MCF 10A (cell line): Measurements from ENCODE around the gene RELN. TPM values are rescaled to one million over a fixed set of nuclear protein-coding genes. Genes with fewer than 3 reads are reported as not detected.

Experiments used
- BruUV-seq: library from RNA; stranded (reverse); fragments of 400-500 nt; replicated peaks from 2 replicates; lab custom pipeline; 2021; lab: Mats Ljungman, UMichigan
- CTCF ChIA-PET: fragments of 300-600 bp; sonication (Branson Sonifier 250); formaldehyde crosslinking; extraction: SDS; loops from one replicate; lab custom pipeline; 2021; ENCODE audit warnings: antibody characterized with exemption, inconsistent platforms; lab: Yijun Ruan, JAX
- POLR2A ChIA-PET: fragments of 300-600, 350-650 bp; sonication (Branson Sonifier 250); formaldehyde crosslinking; extraction: SDS; loops from one replicate; lab custom pipeline; 2020; ENCODE audit warnings: antibody characterized with exemption, inconsistent platforms; lab: Yijun Ruan, JAX
- DNase-seq: peaks from one replicate; pipeline ENCODE4 v3.0.0-alpha.2; 2018; ENCODE audit not compliant: unreplicated experiment
- H3K27ac Mint-ChIP-seq: one replicate; pipeline ENCODE4 v1.8.0; 2022; ENCODE audit warnings: mild to moderate bottlenecking, low read depth, mixed read lengths; ENCODE audit not compliant: unreplicated experiment
- H3K27me3 Mint-ChIP-seq: one replicate; pipeline ENCODE4 v1.8.0; 2022; ENCODE audit warnings: mixed read lengths; ENCODE audit not compliant: insufficient read depth, unreplicated experiment
- H3K36me3 Mint-ChIP-seq: one replicate; pipeline ENCODE4 v1.8.0; 2022; ENCODE audit warnings: mild to moderate bottlenecking, moderate library complexity, mixed read lengths; ENCODE audit not compliant: insufficient read depth, unreplicated experiment
- H3K4me1 Mint-ChIP-seq: one replicate; pipeline ENCODE4 v1.8.0; 2022; ENCODE audit warnings: mixed read lengths; ENCODE audit not compliant: insufficient read depth, unreplicated experiment
- H3K4me3 Mint-ChIP-seq: one replicate; pipeline ENCODE4 v1.8.0; 2022; ENCODE audit warnings: mild to moderate bottlenecking, moderate library complexity, mixed read lengths; ENCODE audit not compliant: unreplicated experiment
- H3K9me3 Mint-ChIP-seq: one replicate; pipeline ENCODE4 v1.8.0; 2022; ENCODE audit warnings: mixed read lengths; ENCODE audit not compliant: unreplicated experiment
- intact Hi-C: fragments of 100-400 bp; cut with micrococcal nuclease; formaldehyde crosslinking; loops from 2 replicates; pipeline ENCODE4 v1.14.1; 2022
- total RNA-seq: library from RNA; stranded (reverse); gene quantifications from 2 replicates; pipeline ENCODE4 v1.2.3, GENCODE V29; 2022
- TF ChIP-seq, protein P1 (sequence below): fragments of 200-600 bp; IDR thresholded peaks from one replicate; pipeline ENCODE4 v1.8.0; 2022; ENCODE audit warnings: antibody characterized with exemption, mild to moderate bottlenecking; ENCODE audit not compliant: unreplicated experiment

Gene RELN
- total RNA-seq, 1 experiment from 2014 or later: not detected

DNA sequence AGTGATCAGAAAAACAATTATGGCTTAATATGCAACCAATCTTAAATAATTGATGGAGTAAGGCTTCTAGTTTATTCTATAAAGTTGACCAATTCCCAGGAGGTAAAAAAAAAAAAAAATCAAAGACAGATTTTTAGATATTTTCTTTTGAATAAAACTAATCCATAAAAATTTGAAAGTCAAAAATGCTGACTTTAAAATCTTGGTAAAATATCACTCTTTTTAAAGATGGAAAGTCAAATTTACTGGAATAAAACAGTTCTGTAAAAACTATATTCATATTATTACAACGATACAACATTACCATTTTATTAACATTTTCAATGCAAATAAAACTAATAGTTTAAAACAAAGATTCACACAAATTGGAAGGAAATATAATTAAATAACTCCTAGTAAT, 5.4 kb downstream of the RELN start:
- H3K4me3 Mint-ChIP-seq: no peak overlapping the region
- ChIA-PET CTCF (no interaction called here), POLR2A (no interaction called here)
- TF ChIP-seq, protein P1, sequence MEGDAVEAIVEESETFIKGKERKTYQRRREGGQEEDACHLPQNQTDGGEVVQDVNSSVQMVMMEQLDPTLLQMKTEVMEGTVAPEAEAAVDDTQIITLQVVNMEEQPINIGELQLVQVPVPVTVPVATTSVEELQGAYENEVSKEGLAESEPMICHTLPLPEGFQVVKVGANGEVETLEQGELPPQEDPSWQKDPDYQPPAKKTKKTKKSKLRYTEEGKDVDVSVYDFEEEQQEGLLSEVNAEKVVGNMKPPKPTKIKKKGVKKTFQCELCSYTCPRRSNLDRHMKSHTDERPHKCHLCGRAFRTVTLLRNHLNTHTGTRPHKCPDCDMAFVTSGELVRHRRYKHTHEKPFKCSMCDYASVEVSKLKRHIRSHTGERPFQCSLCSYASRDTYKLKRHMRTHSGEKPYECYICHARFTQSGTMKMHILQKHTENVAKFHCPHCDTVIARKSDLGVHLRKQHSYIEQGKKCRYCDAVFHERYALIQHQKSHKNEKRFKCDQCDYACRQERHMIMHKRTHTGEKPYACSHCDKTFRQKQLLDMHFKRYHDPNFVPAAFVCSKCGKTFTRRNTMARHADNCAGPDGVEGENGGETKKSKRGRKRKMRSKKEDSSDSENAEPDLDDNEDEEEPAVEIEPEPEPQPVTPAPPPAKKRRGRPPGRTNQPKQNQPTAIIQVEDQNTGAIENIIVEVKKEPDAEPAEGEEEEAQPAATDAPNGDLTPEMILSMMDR: no peak
- H3K9me3 Mint-ChIP-seq: no peaks in the 10 kb centered on the region
- no peaks in the 10 kb centered on the region for H3K4me1 Mint-ChIP-seq
- peaks cover 60% of the 10 kb centered on the region for H3K27me3 Mint-ChIP-seq
- no TSS peak for BruUV-seq
- no peak for DNase-seq
- intact Hi-C loops: no loop called here
- H3K27ac Mint-ChIP-seq: no peak overlapping the region
- H3K36me3 Mint-ChIP-seq: no peaks in the 10 kb centered on the region

DNA sequence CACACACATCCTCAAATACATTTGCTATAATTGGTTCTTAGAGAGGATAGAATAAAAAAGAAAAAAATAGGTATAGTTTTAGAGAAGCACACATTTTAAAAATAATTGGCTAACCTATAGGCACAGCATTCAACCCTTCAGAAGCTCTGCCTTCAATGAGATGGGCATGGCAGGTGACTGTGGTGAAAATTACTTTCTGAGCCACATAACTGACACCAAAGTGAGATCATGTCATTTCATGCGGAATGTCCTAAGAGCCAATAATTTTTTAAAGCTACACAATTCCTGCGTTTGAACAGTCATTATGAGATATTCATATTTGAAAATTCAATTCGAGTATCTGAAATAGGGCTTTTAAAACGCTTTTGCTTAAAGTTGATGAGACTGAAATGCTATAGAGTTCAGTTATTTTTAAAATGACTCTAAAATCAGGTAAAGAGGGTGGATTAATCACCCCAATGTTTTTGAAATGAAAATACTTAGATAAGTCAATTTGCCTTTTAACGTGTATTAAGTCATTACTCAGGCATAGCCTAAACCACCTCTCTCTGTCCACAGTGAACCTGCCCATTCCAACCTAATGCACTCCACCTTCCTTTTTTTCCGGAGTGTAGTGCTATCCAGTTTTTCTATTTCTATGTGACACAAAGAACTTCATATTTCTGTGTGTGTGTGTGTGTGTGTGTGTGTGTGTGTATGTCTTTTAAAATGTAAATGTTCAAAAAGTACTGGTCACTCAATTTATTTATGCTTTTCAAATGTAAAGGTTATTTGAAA, 6.1 kb downstream of the RELN start:
- peaks cover 67% of the 10 kb centered on the region for H3K27me3 Mint-ChIP-seq
- no peak overlapping the region for H3K4me3 Mint-ChIP-seq
- ChIA-PET POLR2A (no interaction called here), CTCF (no interaction called here)
- TF ChIP-seq, protein P1: no peak
- H3K4me1 Mint-ChIP-seq: no peaks in the 10 kb centered on the region
- no peaks in the 10 kb centered on the region for H3K36me3 Mint-ChIP-seq
- H3K9me3 Mint-ChIP-seq: no peaks in the 10 kb centered on the region
- DNase-seq: no peak
- H3K27ac Mint-ChIP-seq: no peak overlapping the region
- intact Hi-C loops: no loop called here
- no TSS peak for BruUV-seq

DNA sequence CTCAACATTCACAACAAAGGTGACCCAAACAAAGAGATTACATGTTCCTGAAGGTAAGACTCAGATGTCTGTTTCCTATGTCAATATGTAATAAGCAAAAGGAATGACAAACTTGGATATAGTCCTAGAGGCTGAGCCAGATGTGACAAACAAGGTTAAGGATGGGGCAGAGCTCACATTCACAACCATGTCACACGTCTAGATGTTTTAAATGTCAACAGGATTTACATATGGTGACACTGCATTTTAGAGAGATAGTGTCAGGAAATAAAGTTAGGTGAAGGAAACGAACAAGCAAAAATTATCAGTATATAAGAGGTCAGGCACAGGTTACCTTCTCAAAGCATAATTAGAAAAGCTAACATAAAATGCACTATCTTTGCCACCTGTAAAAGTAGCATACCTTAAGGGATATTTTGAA, 8.4 kb downstream of the RELN start:
- BruUV-seq: no TSS peak
- no peaks in the 10 kb centered on the region for H3K9me3 Mint-ChIP-seq
- intact Hi-C loops: no loop called here
- H3K4me1 Mint-ChIP-seq: no peaks in the 10 kb centered on the region
- peaks cover 82% of the 10 kb centered on the region for H3K27me3 Mint-ChIP-seq
- TF ChIP-seq, protein P1: no peak
- H3K36me3 Mint-ChIP-seq: no peaks in the 10 kb centered on the region
- ChIA-PET POLR2A (no interaction called here), CTCF (no interaction called here)
- H3K4me3 Mint-ChIP-seq: no peak overlapping the region
- H3K27ac Mint-ChIP-seq: no peak overlapping the region
- no peak for DNase-seq

DNA sequence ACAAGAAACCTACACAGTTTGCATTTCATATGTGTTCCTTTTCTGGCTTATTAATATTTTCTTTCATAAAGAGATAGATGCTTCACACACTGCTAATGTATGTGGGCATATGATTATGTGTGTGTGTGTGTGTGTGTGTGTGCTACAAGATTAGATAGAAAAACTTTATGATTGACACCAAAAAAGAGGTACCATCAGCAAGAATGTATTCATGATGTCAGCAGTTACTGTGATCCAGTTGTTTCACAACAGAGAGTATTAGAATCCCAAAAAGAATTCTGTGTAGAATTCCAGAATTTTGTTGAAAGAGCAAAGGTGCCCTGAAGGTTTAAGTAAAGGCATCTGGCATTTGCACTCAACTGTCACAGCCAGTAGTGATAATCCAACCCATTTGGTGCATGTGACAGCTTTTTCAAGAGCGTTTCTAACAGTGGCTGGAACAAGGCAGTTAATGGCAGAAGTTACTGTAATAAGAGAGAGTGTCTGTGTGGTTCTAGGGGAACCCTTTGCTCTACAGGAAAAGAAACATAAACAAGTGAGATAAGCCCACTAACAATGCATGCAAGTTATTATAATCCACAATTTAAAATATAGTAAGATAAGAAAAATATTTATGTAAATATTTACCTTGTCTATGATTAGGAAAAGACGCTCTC, 16.6 kb downstream of the RELN start:
- intact Hi-C loops: no loop called here
- ChIA-PET POLR2A (no interaction called here), CTCF (no interaction called here)
- H3K4me3 Mint-ChIP-seq: no peak overlapping the region
- TF ChIP-seq, protein P1: no peak
- no peak overlapping the region for H3K27ac Mint-ChIP-seq
- no peaks in the 10 kb centered on the region for H3K9me3 Mint-ChIP-seq
- no TSS peak for BruUV-seq
- peaks cover 49% of the 10 kb centered on the region for H3K27me3 Mint-ChIP-seq
- DNase-seq: no peak
- H3K36me3 Mint-ChIP-seq: no peaks in the 10 kb centered on the region
- no peaks in the 10 kb centered on the region for H3K4me1 Mint-ChIP-seq
